K562 (cell line): Measurements from ENCODE around the gene TIMM17A. TPM values are rescaled to one million over a fixed set of nuclear protein-coding genes. Genes with fewer than 3 reads are reported as not detected.

Source experiments
- BRD4 ChIP-seq: fragments of 200-600 bp; sonication (generic); IDR thresholded peaks from 2 replicates; pipeline ENCODE4 v1.6.1; 2017; ENCODE audit warnings: inconsistent platforms
- E2F3 ChIP-seq: fragments of 250-450 bp; sonication (Bioruptor Pico); IDR thresholded peaks from 2 replicates; pipeline ENCODE4 v1.4.0; 2020; ENCODE audit warnings: mild to moderate bottlenecking
- HDAC2 ChIP-seq: fragments of 450-650 bp; IDR thresholded peaks from 2 replicates; pipeline ENCODE4 v1.6.1; 2016; ENCODE audit warnings: mild to moderate bottlenecking
- HNRNPUL1 ChIP-seq: fragments of 200-400 bp; formaldehyde crosslinking; IDR thresholded peaks from 2 replicates; pipeline ENCODE4 v1.6.1; 2017; ENCODE audit warnings: low read length
- NCOA2 ChIP-seq, 2 experiments: fragments of 450-650 bp; IDR thresholded peaks; 2 replicates each; pipeline ENCODE4 v1.6.1; 2018; ENCODE audit warnings: mild to moderate bottlenecking in 2 of 2, moderate library complexity in 1 of 2; ENCODE audit not compliant: partially characterized antibody in 2 of 2
- NEUROD1 ChIP-seq: fragments of 150-350 bp; IDR thresholded peaks from 2 replicates; pipeline ENCODE4 v1.6.1; 2014; ENCODE audit warnings: borderline replicate concordance, low read length, low read depth; ENCODE audit not compliant: partially characterized antibody
- NR4A1 ChIP-seq, 2 experiments: fragments of 250-450 bp in 1 of 2; fragments of 450-650 bp in 1 of 2; sonication (Bioruptor Pico) in 1 of 2; IDR thresholded peaks; 2 replicates each; pipeline versions ENCODE4 v1.4.0 to v1.6.1; 2016 to 2020; ENCODE audit warnings: mild to moderate bottlenecking in 2 of 2, missing compliant biosample characterization in 1 of 2, missing genetic modification characterization in 1 of 2, moderate library complexity in 1 of 2
- SUPT5H ChIP-seq: fragments of 450-650 bp; IDR thresholded peaks from 2 replicates; pipeline ENCODE4 v1.6.1; 2016
- TFAM ChIP-seq: fragments of 250-450 bp; sonication (Bioruptor Pico); conservative IDR thresholded peaks from 2 replicates; pipeline ENCODE4 v1.5.0; 2021; ENCODE audit warnings: mild to moderate bottlenecking, moderate library complexity
- TOE1 ChIP-seq, 2 experiments: fragments of 450-650 bp in 1 of 2; sonication (generic) in 1 of 2; formaldehyde crosslinking in 1 of 2; IDR thresholded peaks; 2 replicates each; pipeline versions ENCODE4 v1.7.1 to v1.8.0; 2016 to 2022; ENCODE audit warnings: borderline replicate concordance in 2 of 2, mild to moderate bottlenecking in 2 of 2, antibody characterized with exemption in 1 of 2, inconsistent platforms in 1 of 2, low read depth in 1 of 2, missing genetic modification reagents in 1 of 2, moderate library complexity in 1 of 2
- ZBTB8A ChIP-seq: fragments of 450-650 bp; IDR thresholded peaks from 2 replicates; pipeline ENCODE4 v1.6.1; 2018; ENCODE audit warnings: mild to moderate bottlenecking, moderate library complexity; ENCODE audit not compliant: partially characterized antibody
- ZC3H8 ChIP-seq: fragments of 450-650 bp; IDR thresholded peaks from 2 replicates; pipeline ENCODE4 v1.6.1; 2017
- ZNF586 ChIP-seq: fragments of 450-650 bp; formaldehyde crosslinking; conservative IDR thresholded peaks from 2 replicates; pipeline ENCODE4 v1.4.0; 2020; ENCODE audit warnings: mild to moderate bottlenecking, moderate library complexity
- polyA plus RNA-seq, 8 experiments: library from polyadenylated mRNA; depleted of rRNA in 4 of 8; stranded (reverse) in 5 of 8; unstranded in 3 of 8; fragments of >200 nt; fragmentation: Nextera tagmentation in 2 of 8; fragmentation: Illumina TruSeq in 1 of 8; extraction: Ambion mirVana in 2 of 8; extraction: Trizol in 1 of 8; gene quantifications; 2 replicates each; pipeline versions ENCODE4 v1.2.1 to v1.2.3, GENCODE V29; 2011 to 2014; ENCODE audit warnings: inconsistent platforms in 1 of 8, missing spikeins in 1 of 8
- total RNA-seq, 7 experiments: library from RNA; depleted of rRNA in 6 of 7; stranded (reverse); fragments of >200 nt in 6 of 7; fragmentation: Illumina TruSeq in 2 of 7; extraction: Trizol in 2 of 7; gene quantifications; 2 replicates each; pipeline versions ENCODE4 v1.2.1 to v1.2.3, GENCODE V29; 2011 to 2021; ENCODE audit warnings: low replicate concordance in 1 of 7
- TF ChIP-seq, protein P1 (sequence below): fragments of 450-650 bp; IDR thresholded peaks from 2 replicates; pipeline ENCODE4 v1.6.1; 2014; ENCODE audit warnings: low read depth, mild to moderate bottlenecking, moderate library complexity, borderline replicate concordance
- TF ChIP-seq, protein P2 (sequence below): fragments of 250-450 bp; sonication (Bioruptor Pico); IDR thresholded peaks from 2 replicates; pipeline ENCODE4 v1.8.0; 2022; ENCODE audit warnings: inconsistent platforms, mild to moderate bottlenecking, moderate library complexity, borderline replicate concordance
- TF ChIP-seq, protein P3 (sequence below), 2 experiments: IDR thresholded peaks in 1 of 2; conservative IDR thresholded peaks in 1 of 2; 2 replicates each; pipeline ENCODE4 v1.6.1; 2016; ENCODE audit warnings: low read depth in 2 of 2, mild to moderate bottlenecking in 1 of 2, missing compliant biosample characterization in 1 of 2, missing genetic modification characterization in 1 of 2, moderate library complexity in 1 of 2
- TF ChIP-seq, protein P4 (sequence below): fragments of 250-450 bp; sonication (Bioruptor Pico); IDR thresholded peaks from 2 replicates; pipeline ENCODE4 v1.8.0; 2021; ENCODE audit warnings: moderate library complexity, mild to moderate bottlenecking, inconsistent platforms
- TF ChIP-seq, protein P5 (sequence below): sonication (generic); formaldehyde crosslinking; IDR thresholded peaks from 2 replicates; pipeline ENCODE4 v1.9.0; 2022; ENCODE audit warnings: mild to moderate bottlenecking, missing genetic modification reagents

TIMM17A gene
- total and polyA plus RNA-seq, 9 of the 15 experiments (the other 6 are each of a cell fraction or from before 2014, with no cell fraction given), result 116 to 744 (median 180) TPM

DNA sequence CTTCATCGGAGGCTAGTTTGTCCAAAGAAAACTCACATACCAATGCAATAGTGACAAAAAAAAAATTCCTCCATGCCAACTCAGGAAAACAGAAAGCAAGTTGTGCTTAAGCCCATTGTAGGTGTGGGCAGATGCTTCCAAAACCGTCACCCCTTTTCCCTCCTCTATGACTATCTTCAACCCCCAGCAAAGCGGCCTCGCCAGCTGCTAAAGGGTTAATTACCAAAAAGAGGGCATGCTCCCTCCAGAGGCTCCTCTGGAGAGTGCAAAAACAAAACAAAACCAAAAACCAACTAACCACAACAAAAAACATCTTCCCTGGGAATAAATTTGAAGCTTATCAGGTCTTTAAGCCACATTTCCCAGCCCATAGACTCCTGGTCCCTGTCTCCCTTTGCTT is 10.1 kb upstream of the TIMM17A start (continued):
- TF ChIP-seq NR4A1 (CRISPR knock-in tag; IDR thresholded peaks at IDR 0.05) (no peak), NR4A1 (tag; IDR thresholded peaks at IDR 0.05) (no peak), TFAM (CRISPR knock-in tag) (no peak), NEUROD1 (no peak), ZC3H8 (0 out of 2 replicates have a peak, but pooled peaks have one; percentile 14), SUPT5H (no peak), HDAC2 (no peak), NCOA2 (IDR thresholded peaks at IDR 0.05; ENCODE audit: partially characterized antibody in 2 of 2) (no peak), ZNF586 (no peak), HNRNPUL1 (no peak), TOE1 (IDR thresholded peaks at IDR 0.05; ENCODE audit: borderline replicate concordance) (peak; percentile 41; the same call in 1 of the 2 replicates), TOE1 (CRISPR knock-in tag; IDR thresholded peaks at IDR 0.05; ENCODE audit: borderline replicate concordance, low read depth) (no peak), E2F3 (CRISPR knock-in tag) (no peak), BRD4 (no peak), ZBTB8A (no peak)
- TF ChIP-seq, protein P1, sequence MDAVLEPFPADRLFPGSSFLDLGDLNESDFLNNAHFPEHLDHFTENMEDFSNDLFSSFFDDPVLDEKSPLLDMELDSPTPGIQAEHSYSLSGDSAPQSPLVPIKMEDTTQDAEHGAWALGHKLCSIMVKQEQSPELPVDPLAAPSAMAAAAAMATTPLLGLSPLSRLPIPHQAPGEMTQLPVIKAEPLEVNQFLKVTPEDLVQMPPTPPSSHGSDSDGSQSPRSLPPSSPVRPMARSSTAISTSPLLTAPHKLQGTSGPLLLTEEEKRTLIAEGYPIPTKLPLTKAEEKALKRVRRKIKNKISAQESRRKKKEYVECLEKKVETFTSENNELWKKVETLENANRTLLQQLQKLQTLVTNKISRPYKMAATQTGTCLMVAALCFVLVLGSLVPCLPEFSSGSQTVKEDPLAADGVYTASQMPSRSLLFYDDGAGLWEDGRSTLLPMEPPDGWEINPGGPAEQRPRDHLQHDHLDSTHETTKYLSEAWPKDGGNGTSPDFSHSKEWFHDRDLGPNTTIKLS, result no peak
- TF ChIP-seq, protein P2, sequence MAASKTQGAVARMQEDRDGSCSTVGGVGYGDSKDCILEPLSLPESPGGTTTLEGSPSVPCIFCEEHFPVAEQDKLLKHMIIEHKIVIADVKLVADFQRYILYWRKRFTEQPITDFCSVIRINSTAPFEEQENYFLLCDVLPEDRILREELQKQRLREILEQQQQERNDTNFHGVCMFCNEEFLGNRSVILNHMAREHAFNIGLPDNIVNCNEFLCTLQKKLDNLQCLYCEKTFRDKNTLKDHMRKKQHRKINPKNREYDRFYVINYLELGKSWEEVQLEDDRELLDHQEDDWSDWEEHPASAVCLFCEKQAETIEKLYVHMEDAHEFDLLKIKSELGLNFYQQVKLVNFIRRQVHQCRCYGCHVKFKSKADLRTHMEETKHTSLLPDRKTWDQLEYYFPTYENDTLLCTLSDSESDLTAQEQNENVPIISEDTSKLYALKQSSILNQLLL (CRISPR knock-in tag), result no peak
- TF ChIP-seq, protein P3, sequence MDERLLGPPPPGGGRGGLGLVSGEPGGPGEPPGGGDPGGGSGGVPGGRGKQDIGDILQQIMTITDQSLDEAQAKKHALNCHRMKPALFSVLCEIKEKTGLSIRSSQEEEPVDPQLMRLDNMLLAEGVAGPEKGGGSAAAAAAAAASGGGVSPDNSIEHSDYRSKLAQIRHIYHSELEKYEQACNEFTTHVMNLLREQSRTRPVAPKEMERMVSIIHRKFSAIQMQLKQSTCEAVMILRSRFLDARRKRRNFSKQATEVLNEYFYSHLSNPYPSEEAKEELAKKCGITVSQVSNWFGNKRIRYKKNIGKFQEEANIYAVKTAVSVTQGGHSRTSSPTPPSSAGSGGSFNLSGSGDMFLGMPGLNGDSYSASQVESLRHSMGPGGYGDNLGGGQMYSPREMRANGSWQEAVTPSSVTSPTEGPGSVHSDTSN (CRISPR knock-in tag; IDR thresholded peaks at IDR 0.05; ENCODE audit: low read depth), result no peak
- TF ChIP-seq, protein P3 (tag; conservative IDR thresholded peaks at IDR 0.05; ENCODE audit: low read depth), result no peak
- TF ChIP-seq, protein P4, sequence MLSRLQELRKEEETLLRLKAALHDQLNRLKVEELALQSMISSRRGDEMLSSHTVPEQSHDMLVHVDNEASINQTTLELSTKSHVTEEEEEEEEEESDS (CRISPR knock-in tag), result no peak
- TF ChIP-seq, protein P5, sequence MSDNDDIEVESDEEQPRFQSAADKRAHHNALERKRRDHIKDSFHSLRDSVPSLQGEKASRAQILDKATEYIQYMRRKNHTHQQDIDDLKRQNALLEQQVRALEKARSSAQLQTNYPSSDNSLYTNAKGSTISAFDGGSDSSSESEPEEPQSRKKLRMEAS (CRISPR knock-in tag), result no peak
